DND-41 (cell line): ENCODE data around the gene PROB1.
"Not testable (repeated sequence)": the region's sequence is repeated elsewhere in the genome, so short reads cannot be mapped to it uniquely, and the experiment has no call there.

Experiments used
- ATAC-seq: fragments of 200-7000 bp; cut with Tn5 transposase; 3 replicates; pipeline ENCODE4 v1.9.1; 2021; ENCODE audit warnings: low read depth; ENCODE audit not compliant: insufficient read depth
- DNase-seq: peaks from one replicate; pipeline ENCODE4 v3.0.0-alpha.2; 2020
- H2AFZ ChIP-seq: 2 replicates; pipeline ENCODE4 v1.6.0; 2012; ENCODE audit warnings: low read depth, low read length
- H3K27ac ChIP-seq: 2 replicates; pipeline ENCODE4 v1.5.1; 2012; ENCODE audit warnings: low read length, inconsistent platforms
- H3K27me3 ChIP-seq: fragments of 200-600 bp; sonication (generic); 2 replicates; pipeline ENCODE4 v1.6.0; 2012; ENCODE audit warnings: low read length, mild to moderate bottlenecking, inconsistent platforms; ENCODE audit not compliant: insufficient read depth, poor library complexity
- H3K36me3 ChIP-seq: 2 replicates; pipeline ENCODE4 v1.5.1; 2012; ENCODE audit warnings: low read length, inconsistent platforms; ENCODE audit not compliant: insufficient read depth
- H3K4me1 ChIP-seq: 2 replicates; pipeline ENCODE4 v1.5.1; 2012; ENCODE audit warnings: mild to moderate bottlenecking, low read length; ENCODE audit not compliant: insufficient read depth
- H3K4me2 ChIP-seq: 2 replicates; pipeline ENCODE4 v1.6.0; 2012; ENCODE audit warnings: mild to moderate bottlenecking, moderate library complexity, low read length, inconsistent platforms; ENCODE audit not compliant: insufficient read depth
- H3K4me3 ChIP-seq, 2 experiments: fragments of 200-600 bp in 1 of 2; shearing (Covaris generic) in 1 of 2; 2 replicates each; pipeline ENCODE4 v1.5.1; 2012 to 2016; ENCODE audit warnings: inconsistent platforms in 2 of 2, low read length in 2 of 2, mild to moderate bottlenecking in 2 of 2, low read depth in 1 of 2, moderate library complexity in 1 of 2
- H3K79me2 ChIP-seq: 2 replicates; pipeline ENCODE4 v1.6.0; 2012; ENCODE audit warnings: low read length, inconsistent platforms; ENCODE audit not compliant: insufficient read depth
- H3K9ac ChIP-seq: 2 replicates; pipeline ENCODE4 v1.6.0; 2012; ENCODE audit warnings: low read depth, mild to moderate bottlenecking, inconsistent platforms, low read length, moderate library complexity
- H3K9me3 ChIP-seq: 2 replicates; pipeline ENCODE4 v1.5.1; 2012; ENCODE audit warnings: low read length, moderate library complexity, mild to moderate bottlenecking, inconsistent platforms; ENCODE audit not compliant: insufficient read depth, severe bottlenecking
- H4K20me1 ChIP-seq: 2 replicates; pipeline ENCODE4 v1.6.0; 2012; ENCODE audit warnings: low read length; ENCODE audit not compliant: insufficient read depth
- CTCF ChIP-seq: IDR thresholded peaks from 2 replicates; pipeline ENCODE4 v1.5.1; 2012; ENCODE audit warnings: borderline replicate concordance, low read length, moderate library complexity, mild to moderate bottlenecking; ENCODE audit not compliant: poor library complexity, severe bottlenecking; ENCODE audit errors: extremely low read depth
- EZH2 ChIP-seq: IDR thresholded peaks from 3 replicates; pipeline ENCODE4 v1.6.1; 2012; ENCODE audit warnings: borderline replicate concordance, low read depth, mild to moderate bottlenecking, moderate library complexity, low read length, inconsistent platforms; ENCODE audit not compliant: severe bottlenecking

PROB1 gene

GRCh38 chr5:139388198-139388821 lies 6.6 kb downstream of the PROB1 start:
- H3K4me1 ChIP-seq = peaks cover 90% of the 10 kb centered on the region
- no peaks in the 10 kb centered on the region for H3K9me3 ChIP-seq
- H3K4me3 ChIP-seq = peak overlapping the region; percentile 49 to 65
- DNase-seq = peak; percentile 97
- H3K36me3 ChIP-seq = peaks cover 32% of the 10 kb centered on the region
- H3K9ac ChIP-seq = peak overlapping the region; percentile 87
- peak; percentile 41 for ATAC-seq
- H2AFZ ChIP-seq = no peak overlapping the region
- H4K20me1 ChIP-seq = peaks cover 24% of the 10 kb centered on the region
- TF ChIP-seq EZH2 = no peak
- peak; percentile 55 for TF ChIP-seq CTCF
- H3K79me2 ChIP-seq = peaks cover 79% of the 10 kb centered on the region
- H3K27ac ChIP-seq = peak overlapping the region; percentile 99
- no peaks in the 10 kb centered on the region for H3K27me3 ChIP-seq
- H3K4me2 ChIP-seq = peak overlapping the region; percentile 96

GRCh38 chr5:139387611-139388197 lies 7.2 kb downstream of the PROB1 start:
- H3K36me3 ChIP-seq = peaks cover 31% of the 10 kb centered on the region
- no peak overlapping the region for H2AFZ ChIP-seq
- H3K27me3 ChIP-seq = no peaks in the 10 kb centered on the region
- TF ChIP-seq EZH2 (no peak), CTCF (peak; percentile 9)
- H3K4me3 ChIP-seq = peak overlapping the region; percentile 49 to 65
- H4K20me1 ChIP-seq = peaks cover 24% of the 10 kb centered on the region
- peaks cover 86% of the 10 kb centered on the region for H3K4me1 ChIP-seq
- H3K9ac ChIP-seq = peak overlapping the region; percentile 87
- DNase-seq = peak; percentile 64
- peak overlapping the region; percentile 96 for H3K4me2 ChIP-seq
- peak overlapping the region; percentile 99 for H3K27ac ChIP-seq
- ATAC-seq = no peak
- no peaks in the 10 kb centered on the region for H3K9me3 ChIP-seq
- peaks cover 73% of the 10 kb centered on the region for H3K79me2 ChIP-seq

- peaks cover 85% of the 10 kb centered on the region for H3K4me1 ChIP-seq
- peak overlapping the region in 1 of 2 experiments; percentile 65; a peak in 2 of 4 replicates for H3K4me3 ChIP-seq
- peaks cover 66% of the 10 kb centered on the region for H3K79me2 ChIP-seq
- H3K9me3 ChIP-seq, H3K27me3 ChIP-seq, H2AFZ ChIP-seq, ATAC-seq, DNase-seq: not testable (repeated sequence)
- peaks cover 31% of the 10 kb centered on the region for H3K36me3 ChIP-seq
- peak overlapping the region; percentile 87 for H3K9ac ChIP-seq
- peaks cover 24% of the 10 kb centered on the region for H4K20me1 ChIP-seq
- H3K27ac ChIP-seq = peak overlapping the region; percentile 99
- peak overlapping the region; percentile 96 for H3K4me2 ChIP-seq
Measured at GRCh38 chr5:139386956-139387355, 7.9 kb downstream of the PROB1 start.

GRCh38 chr5:139386050-139386438 lies 8.9 kb downstream of the PROB1 start:
- DNase-seq (peak; percentile 22), ATAC-seq (no peak)
- Histone ChIP-seq H3K4me2 (peak overlapping the region; percentile 96), H3K36me3 (peaks cover 31% of the 10 kb centered on the region), H3K79me2 (peaks cover 57% of the 10 kb centered on the region), H3K9me3 (no peaks in the 10 kb centered on the region), H3K27ac (peak overlapping the region; percentile 99), H4K20me1 (peaks cover 24% of the 10 kb centered on the region), H3K4me1 (peaks cover 76% of the 10 kb centered on the region), H3K9ac (peak overlapping the region; percentile 87), H2AFZ (no peak overlapping the region), H3K4me3 (peak overlapping the region in 1 of 2 experiments; percentile 65; a peak in 2 of 4 replicates), H3K27me3 (no peaks in the 10 kb centered on the region)
- TF ChIP-seq EZH2 (no peak), CTCF (no peak)
